Neural progenitor cell (in vitro differentiated cells): ENCODE results near the gene RPN2. TPM values are rescaled to one million over a fixed set of nuclear protein-coding genes. Genes with fewer than 3 reads are reported as not detected.
A peak's percentile ranks its signal among the peaks of the same experiment; 100 is the strongest.

ENCODE experiments used
- DNase-seq: peaks from one replicate; pipeline ENCODE4 v3.0.0-alpha.2; 2016; ENCODE audit warnings: low spot score
- H2AFZ ChIP-seq: fragments of 200-600 bp; sonication (generic); replicated peaks from 2 replicates; pipeline ENCODE4 v1.6.1; 2016; ENCODE audit warnings: antibody characterized with exemption
- H3F3A ChIP-seq: fragments of 200-600 bp; sonication (generic); 2 replicates; pipeline ENCODE4 v1.6.1; 2016; ENCODE audit warnings: antibody characterized with exemption, low read depth
- H3K27ac ChIP-seq: fragments of 200-600 bp; sonication (generic); 2 replicates; pipeline ENCODE4 v1.5.1; 2016; ENCODE audit warnings: mild to moderate bottlenecking
- H3K27me3 ChIP-seq: fragments of 200-600 bp; sonication (generic); 2 replicates; pipeline ENCODE4 v1.6.1; 2016; ENCODE audit warnings: mild to moderate bottlenecking, moderate library complexity
- H3K36me3 ChIP-seq: fragments of 200-600 bp; sonication (generic); 2 replicates; pipeline ENCODE4 v1.5.1; 2016
- H3K4me1 ChIP-seq: fragments of 200-600 bp; sonication (generic); 2 replicates; pipeline ENCODE4 v1.6.1; 2016; ENCODE audit warnings: mixed run types
- H3K4me2 ChIP-seq: fragments of 200-600 bp; sonication (generic); 2 replicates; pipeline ENCODE4 v1.6.1; 2016
- H3K4me3 ChIP-seq: fragments of 200-600 bp; sonication (generic); 2 replicates; pipeline ENCODE4 v1.5.1; 2016
- H3K79me2 ChIP-seq: fragments of 200-600 bp; sonication (generic); 2 replicates; pipeline ENCODE4 v1.6.1; 2016; ENCODE audit warnings: low read depth
- H3K9ac ChIP-seq: fragments of 200-600 bp; sonication (generic); 2 replicates; pipeline ENCODE4 v1.6.1; 2016
- H3K9me3 ChIP-seq: fragments of 200-600 bp; sonication (generic); 2 replicates; pipeline ENCODE4 v1.5.1; 2016; ENCODE audit warnings: low read depth
- H4K20me1 ChIP-seq: fragments of 200-600 bp; sonication (generic); 2 replicates; pipeline ENCODE4 v1.6.1; 2016; ENCODE audit warnings: low read depth
- H3K27ac Mint-ChIP-seq: 3 replicates; pipeline ENCODE4 v1.8.0; 2021; ENCODE audit warnings: mixed read lengths
- H3K27me3 Mint-ChIP-seq: 2 replicates; pipeline ENCODE4 v1.8.0; 2022; ENCODE audit warnings: low read depth, mild to moderate bottlenecking, inconsistent platforms, moderate library complexity, mixed read lengths; ENCODE audit not compliant: insufficient read depth
- H3K36me3 Mint-ChIP-seq: 3 replicates; pipeline ENCODE4 v1.8.0; 2021; ENCODE audit warnings: mixed read lengths
- H3K4me1 Mint-ChIP-seq: 3 replicates; pipeline ENCODE4 v1.8.0; 2021; ENCODE audit warnings: mixed read lengths
- H3K4me3 Mint-ChIP-seq: 3 replicates; pipeline ENCODE4 v1.8.0; 2021; ENCODE audit warnings: mild to moderate bottlenecking, moderate library complexity, mixed read lengths
- H3K9me3 Mint-ChIP-seq: 3 replicates; pipeline ENCODE4 v1.8.0; 2020; ENCODE audit warnings: mixed read lengths
- CTCF ChIP-seq: fragments of 200-600 bp; sonication (generic); IDR thresholded peaks from 2 replicates; pipeline ENCODE4 v1.5.1; 2017; ENCODE audit warnings: antibody characterized with exemption, mild to moderate bottlenecking
- EZH2 ChIP-seq: fragments of 200-600 bp; sonication (generic); IDR thresholded peaks from 2 replicates; pipeline ENCODE4 v1.6.1; 2017; ENCODE audit warnings: antibody characterized with exemption, mild to moderate bottlenecking, moderate library complexity
- EZH2phosphoT487 ChIP-seq: fragments of 200-600 bp; sonication (generic); IDR thresholded peaks from 2 replicates; pipeline ENCODE4 v1.6.1; 2017; ENCODE audit warnings: antibody characterized with exemption
- total RNA-seq: library from RNA; depleted of rRNA; stranded (reverse); fragments of >200 nt; gene quantifications from 2 replicates; pipeline ENCODE4 v1.2.3, GENCODE V29; 2015; ENCODE audit warnings: low replicate concordance

RPN2 gene
- total RNA-seq, 1 donor from 2014 or later, result 249 TPM

- peaks cover 37% of the 10 kb centered on the region for H3K4me1 Mint-ChIP-seq
- Histone ChIP-seq H3K27me3 (no peaks in the 10 kb centered on the region), H3K79me2 (peaks cover 100% of the 10 kb centered on the region), H4K20me1 (peaks cover 31% of the 10 kb centered on the region), H2AFZ (no peak overlapping the region), H3K4me3 (no peak overlapping the region), H3K4me1 (peaks cover 31% of the 10 kb centered on the region), H3K27ac (peak overlapping the region; percentile 65), H3F3A (peaks cover 46% of the 10 kb centered on the region), H3K9me3 (no peaks in the 10 kb centered on the region), H3K9ac (no peak overlapping the region), H3K4me2 (no peak overlapping the region), H3K36me3 (no peaks in the 10 kb centered on the region)
- H3K36me3 Mint-ChIP-seq, result peaks cover 17% of the 10 kb centered on the region
- no peaks in the 10 kb centered on the region for H3K9me3 Mint-ChIP-seq
- H3K27me3 Mint-ChIP-seq, result peaks cover 3% of the 10 kb centered on the region
- H3K4me3 Mint-ChIP-seq, result no peak overlapping the region
- H3K27ac Mint-ChIP-seq, result peak overlapping the region; percentile 11
- no peak for DNase-seq
- no peak for TF ChIP-seq EZH2
- TF ChIP-seq EZH2phosphoT487, result no peak
- no peak for TF ChIP-seq CTCF
These were observed 14.1 kb downstream of the RPN2 start for GRCh38 chr20:37193226-37193625.

GRCh38 chr20:37193821-37194220 is 14.7 kb downstream of the RPN2 start:
- peak overlapping the region; percentile 11 for H3K27ac Mint-ChIP-seq
- H3K9me3 Mint-ChIP-seq, result no peaks in the 10 kb centered on the region

GRCh38 chr20:37194621-37195417 is 15.7 kb downstream of the RPN2 start:
- H4K20me1 ChIP-seq, result peaks cover 23% of the 10 kb centered on the region
- H2AFZ ChIP-seq, result no peak overlapping the region
- H3K27ac Mint-ChIP-seq, result peak overlapping the region; percentile 90
- DNase-seq, result no peak
- peaks cover 3% of the 10 kb centered on the region for H3K27me3 Mint-ChIP-seq
- H3K36me3 Mint-ChIP-seq, result peaks cover 25% of the 10 kb centered on the region
- TF ChIP-seq EZH2 (no peak), EZH2phosphoT487 (no peak), CTCF (no peak)
- peaks cover 31% of the 10 kb centered on the region for H3K4me1 ChIP-seq
- no peak overlapping the region for H3K4me3 Mint-ChIP-seq
- H3K36me3 ChIP-seq, result no peaks in the 10 kb centered on the region
- no peaks in the 10 kb centered on the region for H3K27me3 ChIP-seq
- H3F3A ChIP-seq, result peaks cover 39% of the 10 kb centered on the region
- no peak overlapping the region for H3K4me3 ChIP-seq
- H3K4me1 Mint-ChIP-seq, result peaks cover 37% of the 10 kb centered on the region
- H3K4me2 ChIP-seq, result peak overlapping the region; percentile 2
- H3K27ac ChIP-seq, result peak overlapping the region; percentile 65
- H3K9me3 Mint-ChIP-seq, result no peaks in the 10 kb centered on the region
- H3K79me2 ChIP-seq, result peaks cover 100% of the 10 kb centered on the region
- H3K9me3 ChIP-seq, result no peaks in the 10 kb centered on the region
- no peak overlapping the region for H3K9ac ChIP-seq

More at GRCh38 chr20:37193821-37194220, 14.7 kb downstream of the RPN2 start:
- no peaks in the 10 kb centered on the region for H3K36me3 ChIP-seq
- H3K9me3 ChIP-seq, result no peaks in the 10 kb centered on the region
- TF ChIP-seq CTCF (no peak), EZH2 (no peak), EZH2phosphoT487 (no peak)
- H3K4me2 ChIP-seq, result no peak overlapping the region
- H3K4me3 ChIP-seq, result no peak overlapping the region
- no peaks in the 10 kb centered on the region for H3K27me3 ChIP-seq
- H3K27me3 Mint-ChIP-seq, result peaks cover 3% of the 10 kb centered on the region
- no peak for DNase-seq
- peak overlapping the region; percentile 65 for H3K27ac ChIP-seq
- no peak overlapping the region for H3K4me3 Mint-ChIP-seq
- H3K79me2 ChIP-seq, result peaks cover 100% of the 10 kb centered on the region
- peaks cover 31% of the 10 kb centered on the region for H4K20me1 ChIP-seq
- H3K9ac ChIP-seq, result no peak overlapping the region
- peaks cover 19% of the 10 kb centered on the region for H3K36me3 Mint-ChIP-seq
- peaks cover 37% of the 10 kb centered on the region for H3K4me1 Mint-ChIP-seq
- peaks cover 31% of the 10 kb centered on the region for H3K4me1 ChIP-seq
- H2AFZ ChIP-seq, result no peak overlapping the region
- peaks cover 45% of the 10 kb centered on the region for H3F3A ChIP-seq
